WTC11 (cell line): ENCODE results near the gene ANKRD9.

ENCODE experiments used
- AR ChIP-seq: fragments of 250-450 bp; sonication (Bioruptor Pico); IDR thresholded peaks from 2 replicates; pipeline ENCODE4 v1.9.0; 2021; ENCODE audit warnings: mild to moderate bottlenecking
- ATF1 ChIP-seq: sonication (generic); formaldehyde crosslinking; IDR thresholded peaks from 2 replicates; pipeline ENCODE4 v1.8.1; 2023; ENCODE audit warnings: mild to moderate bottlenecking, moderate library complexity, missing genetic modification reagents
- ATF3 ChIP-seq: sonication (generic); formaldehyde crosslinking; conservative IDR thresholded peaks from 2 replicates; pipeline ENCODE4 v1.8.1; 2022; ENCODE audit warnings: mild to moderate bottlenecking, missing genetic modification reagents
- CREM ChIP-seq: sonication (generic); formaldehyde crosslinking; IDR thresholded peaks from 2 replicates; pipeline ENCODE4 v1.8.1; 2022; ENCODE audit warnings: mild to moderate bottlenecking, missing genetic modification reagents, moderate library complexity
- CTCF ChIP-seq: fragments of 200-600 bp; IDR thresholded peaks from 2 replicates; pipeline ENCODE4 v1.8.0; 2022; ENCODE audit warnings: antibody characterized with exemption
- FOXJ3 ChIP-seq: sonication (generic); formaldehyde crosslinking; IDR thresholded peaks from 2 replicates; pipeline ENCODE4 v1.9.0; 2021; ENCODE audit warnings: missing genetic modification reagents, mild to moderate bottlenecking, borderline replicate concordance
- MAX ChIP-seq: sonication (generic); formaldehyde crosslinking; IDR thresholded peaks from 2 replicates; pipeline ENCODE4 v1.8.0; 2022; ENCODE audit warnings: mild to moderate bottlenecking, missing genetic modification reagents
- RELA ChIP-seq: sonication (generic); formaldehyde crosslinking; IDR thresholded peaks from 2 replicates; pipeline ENCODE4 v1.8.1; 2022; ENCODE audit warnings: missing genetic modification reagents, mild to moderate bottlenecking, borderline replicate concordance
- RORB ChIP-seq: fragments of 250-450 bp; sonication (Bioruptor Pico); IDR thresholded peaks from 2 replicates; pipeline ENCODE4 v1.9.0; 2021; ENCODE audit warnings: mild to moderate bottlenecking
- SMAD4 ChIP-seq: sonication (generic); formaldehyde crosslinking; IDR thresholded peaks from 2 replicates; pipeline ENCODE4 v1.8.0; 2022; ENCODE audit warnings: mild to moderate bottlenecking, missing genetic modification reagents
- STAT6 ChIP-seq: sonication (generic); formaldehyde crosslinking; conservative IDR thresholded peaks from 2 replicates; pipeline ENCODE4 v1.8.1; 2023; ENCODE audit warnings: mild to moderate bottlenecking, low read depth, missing genetic modification reagents, moderate library complexity
- ZNF121 ChIP-seq: sonication (generic); formaldehyde crosslinking; IDR thresholded peaks from 2 replicates; pipeline ENCODE4 v1.8.0; 2023; ENCODE audit warnings: missing genetic modification reagents
- ZNF138 ChIP-seq: sonication (generic); formaldehyde crosslinking; conservative IDR thresholded peaks from 2 replicates; pipeline ENCODE4 v1.8.1; 2022; ENCODE audit warnings: mild to moderate bottlenecking, moderate library complexity, missing genetic modification reagents
- ZNF512 ChIP-seq: sonication (generic); formaldehyde crosslinking; IDR thresholded peaks from 2 replicates; pipeline ENCODE4 v1.8.1; 2022; ENCODE audit warnings: missing genetic modification reagents, borderline replicate concordance

- TF ChIP-seq CTCF (no peak), STAT6 (CRISPR knock-in tag) (no peak), ZNF121 (CRISPR knock-in tag) (no peak), ZNF512 (CRISPR knock-in tag) (no peak), AR (no peak), MAX (CRISPR knock-in tag) (peak; percentile 65; the same call in 1 of the 2 replicates), SMAD4 (CRISPR knock-in tag) (no peak), ZNF138 (CRISPR knock-in tag) (no peak), FOXJ3 (CRISPR knock-in tag) (no peak), ATF3 (CRISPR knock-in tag) (no peak), RELA (CRISPR knock-in tag) (no peak), CREM (CRISPR knock-in tag) (no peak), ATF1 (CRISPR knock-in tag) (no peak), RORB (CRISPR knock-in tag) (no peak)
Observed at GRCh38 chr14:102554821-102555819, 45.5 kb upstream of the ANKRD9 start.
